HG02678 (cell line): Measurements from ENCODE around the gene CLEC4F.
"Not testable (repeated sequence)": the region's sequence is repeated elsewhere in the genome, so short reads cannot be mapped to it uniquely, and the experiment has no call there.

Experiments used
- ATAC-seq: cut with Tn5 transposase; IDR thresholded peaks from one replicate; pipeline ENCODE4 v1.9.1; 2021; ENCODE audit warnings: mild to moderate bottlenecking, moderate library complexity; ENCODE audit not compliant: unreplicated experiment

Gene CLEC4F

DNA sequence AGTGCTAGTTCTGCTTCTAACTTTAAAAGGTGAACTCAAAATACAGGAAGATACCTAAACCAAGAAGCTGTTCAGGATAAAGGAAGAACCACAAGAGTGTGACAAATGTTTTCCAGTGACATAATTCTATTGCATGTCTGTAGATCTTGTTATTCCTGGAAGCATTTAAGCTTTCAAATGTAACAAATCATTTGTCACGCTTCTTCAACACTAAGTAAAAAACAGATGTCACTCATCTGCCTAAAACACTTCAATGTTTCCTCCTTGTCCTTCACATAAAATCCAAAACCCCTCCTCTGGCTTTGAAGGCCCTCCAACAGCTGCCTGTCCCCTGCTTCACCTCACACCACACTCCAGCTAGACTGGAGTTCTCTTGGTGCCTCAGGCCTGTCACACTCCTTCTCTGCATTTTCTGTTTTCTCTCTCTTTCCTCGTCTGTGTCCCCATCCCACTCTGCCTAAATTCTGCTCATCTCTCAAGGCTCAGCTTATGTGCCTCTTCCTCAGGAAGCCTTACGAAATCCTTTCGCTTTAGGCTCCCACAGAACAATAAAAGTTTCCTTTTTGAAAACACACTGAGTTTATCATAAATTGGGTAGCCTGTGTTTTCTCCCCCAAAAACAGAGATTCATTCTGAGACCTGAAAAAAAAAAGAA lies 6.4 kb upstream of the CLEC4F start:
- no peak for ATAC-seq

GRCh38 chr2:70823249-70823648 lies 2.9 kb upstream of the CLEC4F start:
- ATAC-seq, result no peak

DNA sequence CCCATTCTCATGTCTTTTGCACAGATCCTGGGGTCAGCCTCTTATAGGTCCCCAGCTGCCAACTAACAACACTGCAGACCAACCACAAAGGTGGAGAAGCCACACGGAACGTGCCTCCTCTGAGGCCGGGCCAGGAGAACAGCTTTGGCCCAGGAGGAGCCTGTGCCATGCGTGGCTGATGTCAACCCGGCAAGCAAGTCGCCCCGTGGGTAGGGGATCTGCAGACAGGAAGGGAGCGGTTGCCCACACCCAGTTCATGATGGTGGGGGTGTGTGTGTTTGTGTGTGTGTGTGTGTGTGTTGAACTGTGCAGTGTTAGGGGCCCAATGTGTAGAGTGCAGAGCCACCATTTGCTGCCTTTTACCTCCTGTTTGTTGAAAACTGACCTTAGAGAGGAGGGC lies 2.4 kb upstream of the CLEC4F start:
- ATAC-seq, result no peak

- no peak for ATAC-seq
Observed at GRCh38 chr2:70817284-70817954, 3.0 kb downstream of the CLEC4F start.

DNA sequence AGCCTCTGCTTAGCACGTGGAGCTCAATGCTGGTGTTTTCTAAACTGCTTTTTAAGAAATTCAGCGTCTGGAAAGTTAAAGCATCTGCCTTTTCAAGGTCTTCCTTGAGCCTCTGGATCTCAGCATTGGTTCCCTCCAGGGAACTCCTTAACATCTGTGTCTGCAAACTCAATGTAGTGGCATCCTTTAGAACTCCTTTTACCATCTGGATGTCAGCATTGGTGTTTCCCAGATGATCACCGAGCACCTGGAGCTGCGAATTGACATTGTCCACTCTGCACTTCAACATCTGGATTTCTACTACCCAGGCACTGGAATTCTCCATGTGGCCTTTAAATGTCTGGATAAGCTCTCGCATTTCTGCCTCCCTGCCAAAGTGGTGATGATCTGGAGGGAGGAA lies 3.7 kb downstream of the CLEC4F start:
- ATAC-seq, result no peak

DNA sequence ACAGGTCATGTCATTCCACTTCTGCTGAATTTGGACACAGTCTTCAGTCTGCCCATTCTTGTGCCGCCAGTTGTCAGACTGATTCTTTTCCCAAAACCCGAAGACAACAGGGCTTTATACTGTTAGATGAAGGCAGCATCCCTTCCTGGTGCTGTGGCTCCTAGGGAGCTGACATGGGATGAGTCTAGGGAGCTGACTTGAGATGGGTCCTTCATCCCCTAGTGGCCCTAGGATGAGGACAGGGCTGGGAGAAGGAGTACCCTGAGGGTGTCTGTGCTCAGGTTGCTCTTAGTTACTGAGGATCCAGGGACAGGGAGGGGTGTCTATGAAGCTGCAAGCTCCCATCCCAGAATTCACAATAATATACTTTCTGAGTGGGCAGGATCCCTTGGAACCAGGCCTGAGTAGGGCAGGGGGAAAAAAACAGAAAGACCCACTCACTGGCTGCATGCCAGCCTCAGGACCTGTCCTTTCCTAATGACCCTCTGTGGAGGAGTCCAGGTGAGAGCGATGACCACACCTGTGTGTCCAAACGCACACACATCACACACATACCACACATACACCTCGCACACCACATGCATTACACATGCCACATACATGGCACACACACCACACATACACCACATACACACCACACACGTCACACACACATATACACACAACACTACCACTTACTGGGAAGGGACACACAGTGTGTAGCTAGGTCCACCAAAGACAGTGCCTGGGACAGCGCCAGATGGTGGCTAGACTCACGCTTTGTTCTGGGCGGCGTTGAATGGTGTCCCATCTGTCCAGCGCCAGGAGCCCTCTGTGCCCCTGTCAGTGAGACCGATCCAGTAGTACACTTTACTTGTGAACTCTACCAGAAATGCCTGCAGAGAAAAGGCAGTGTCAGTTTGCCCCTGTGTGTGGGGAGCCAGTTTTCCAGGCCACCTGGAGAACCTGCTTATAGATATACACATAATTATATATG lies 11.1 kb downstream of the CLEC4F start:
- ATAC-seq, result no peak

GRCh38 chr2:70807828-70808118 lies 12.6 kb downstream of the CLEC4F start:
- no peak for ATAC-seq

DNA sequence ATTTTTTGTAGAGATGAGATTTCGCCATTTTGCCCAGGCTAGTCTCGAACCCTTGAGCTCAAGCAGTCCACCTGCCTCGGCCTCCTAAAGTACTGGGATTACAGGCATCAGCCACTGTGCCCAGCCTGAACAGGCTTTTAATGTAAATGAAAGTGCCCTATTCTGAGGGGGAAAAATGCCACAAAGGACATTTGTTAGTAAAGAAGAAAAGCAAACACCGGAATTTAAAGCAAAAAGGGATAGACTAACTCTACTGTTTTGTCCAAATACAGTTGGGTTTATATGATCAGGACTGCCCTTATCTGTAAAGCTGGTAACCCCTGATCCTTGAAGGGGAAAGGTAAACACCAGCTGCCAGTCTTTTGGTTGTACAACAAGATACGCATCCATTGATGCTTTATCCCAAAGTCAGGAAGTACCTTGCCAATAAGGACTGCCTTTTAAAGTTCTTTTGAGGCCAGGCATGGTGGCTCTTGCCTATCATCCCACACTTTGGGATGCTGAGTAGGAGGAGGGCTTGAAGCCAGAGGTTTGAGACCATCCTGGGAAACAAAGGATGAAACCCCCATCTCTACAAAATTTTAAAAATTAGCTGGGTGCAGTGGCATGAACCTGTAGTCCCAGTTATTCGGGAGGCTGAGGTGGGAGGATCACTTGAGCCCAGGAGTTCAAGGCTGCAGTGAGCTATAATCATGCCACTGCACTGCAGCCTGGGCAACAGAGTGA lies 13.1 kb downstream of the CLEC4F start:
- no peak for ATAC-seq

DNA sequence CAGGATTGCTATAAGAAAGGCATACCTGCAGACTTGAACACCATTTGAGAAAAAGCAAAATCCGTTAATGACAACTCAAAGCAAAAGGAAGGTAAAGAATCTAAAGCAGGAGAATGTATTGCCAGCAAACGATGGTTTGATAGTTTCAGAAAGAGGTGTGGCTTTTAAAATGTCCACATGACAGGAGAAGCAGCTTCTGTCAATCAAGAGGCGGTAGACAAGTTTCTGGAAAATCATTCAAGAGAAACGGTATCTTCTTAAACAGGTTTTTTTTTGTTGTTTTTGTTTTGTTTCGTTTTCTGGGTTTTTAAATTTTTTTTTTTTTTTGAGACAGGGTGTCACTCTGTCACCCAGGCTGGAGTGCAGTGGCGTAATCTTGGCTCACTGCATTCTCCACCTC lies 13.8 kb downstream of the CLEC4F start:
- no peak for ATAC-seq

GRCh38 chr2:70806013-70806412 lies 14.4 kb downstream of the CLEC4F start:
- no peak for ATAC-seq

DNA sequence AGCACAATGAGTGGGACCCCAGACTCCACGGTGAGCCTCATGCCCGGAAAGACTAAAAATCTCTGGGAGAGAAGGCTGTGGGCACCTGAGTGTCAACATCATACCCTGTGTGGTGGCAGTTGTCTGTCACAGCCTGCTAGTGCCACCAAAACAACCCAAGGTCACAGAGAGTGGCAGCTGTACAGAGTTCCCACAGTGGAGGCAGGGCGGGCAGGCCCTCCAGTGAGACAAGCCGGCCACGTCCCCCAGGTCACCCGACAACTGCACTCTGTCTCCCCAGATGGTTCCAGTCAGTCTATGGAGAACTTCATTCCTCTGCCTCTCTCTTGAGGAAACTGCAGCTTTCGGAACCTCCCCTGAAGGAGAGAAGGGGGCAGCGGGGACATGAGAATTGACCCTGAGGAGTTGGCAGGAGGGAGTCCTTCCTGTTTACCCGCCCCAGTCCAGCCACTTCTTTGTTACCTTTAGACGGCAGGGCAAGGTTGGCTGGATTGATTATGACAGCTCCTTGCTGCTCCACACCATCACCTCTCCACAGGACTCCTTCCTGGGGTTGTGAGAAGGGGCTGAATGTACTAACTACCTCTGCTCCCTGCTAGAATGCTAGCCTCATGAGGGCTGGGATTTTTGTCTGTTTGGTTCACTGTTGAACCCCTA lies 18.7 kb downstream of the CLEC4F start:
- no peak for ATAC-seq

- no peak for ATAC-seq
Observed at GRCh38 chr2:70799706-70800105, 20.7 kb downstream of the CLEC4F start.

DNA sequence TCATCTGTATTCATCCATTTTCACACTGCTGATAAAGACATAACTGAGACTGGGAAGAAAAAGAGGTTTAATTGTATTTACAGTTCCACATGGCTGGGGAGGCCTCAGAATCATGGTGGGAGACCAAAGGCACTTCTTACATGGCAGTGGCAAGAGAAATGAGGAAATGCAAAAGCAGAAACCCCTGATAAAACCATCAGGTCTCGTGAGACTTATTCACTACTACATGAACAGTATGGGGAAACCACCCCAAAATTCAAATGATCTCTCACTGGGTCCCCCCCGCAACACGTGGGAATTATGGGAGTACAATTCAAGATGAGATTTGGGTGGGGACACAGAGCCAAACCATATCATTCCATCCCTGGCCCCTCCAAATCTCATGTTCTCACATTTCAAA lies 22.4 kb downstream of the CLEC4F start:
- ATAC-seq, result not testable (repeated sequence)

- ATAC-seq, result no peak
Observed at GRCh38 chr2:70797506-70797905, 22.9 kb downstream of the CLEC4F start.

GRCh38 chr2:70796262-70796661 lies 24.1 kb downstream of the CLEC4F start:
- ATAC-seq, result no peak

DNA sequence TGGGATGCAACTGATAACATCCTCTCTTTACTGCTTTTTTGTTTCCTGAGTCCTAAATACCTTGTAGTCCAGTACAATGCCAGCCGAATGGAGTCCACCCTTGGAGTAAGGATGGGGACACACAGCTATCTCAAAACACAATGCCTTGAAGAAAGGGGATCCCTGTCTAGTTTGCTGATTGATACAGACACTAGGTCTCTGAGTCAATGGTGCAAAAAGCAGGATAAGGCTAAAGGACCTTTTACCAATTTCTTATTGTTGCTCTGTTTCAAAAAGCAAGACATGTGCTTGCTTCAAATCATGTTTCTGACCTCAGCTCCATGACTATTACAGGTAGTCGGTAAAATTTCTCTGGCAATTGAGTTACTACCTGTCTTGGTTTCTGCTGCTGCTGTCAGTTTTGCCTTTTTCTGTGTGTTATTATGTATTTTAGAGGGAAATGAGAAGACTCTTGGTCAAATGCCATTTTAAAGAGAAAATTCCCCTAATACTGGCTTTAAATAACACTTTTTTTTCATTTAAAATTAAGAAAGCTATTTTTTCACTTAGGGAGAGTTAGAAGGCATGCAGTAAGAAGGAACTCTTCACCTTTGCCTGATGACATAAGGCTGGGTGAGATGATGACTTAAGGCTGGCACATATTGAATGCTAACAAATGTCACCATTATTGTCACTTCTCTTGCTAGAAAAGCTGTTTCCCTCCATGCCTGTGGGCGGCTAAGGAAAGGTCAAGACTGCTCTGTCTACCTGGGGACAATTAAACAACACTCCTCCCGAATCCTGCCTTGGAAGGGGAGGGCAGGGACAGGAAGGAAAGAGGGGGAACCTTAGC lies 25.0 kb downstream of the CLEC4F start:
- no peak for ATAC-seq

- no peak for ATAC-seq
Observed at GRCh38 chr2:70793450-70793849, 26.9 kb downstream of the CLEC4F start.

DNA sequence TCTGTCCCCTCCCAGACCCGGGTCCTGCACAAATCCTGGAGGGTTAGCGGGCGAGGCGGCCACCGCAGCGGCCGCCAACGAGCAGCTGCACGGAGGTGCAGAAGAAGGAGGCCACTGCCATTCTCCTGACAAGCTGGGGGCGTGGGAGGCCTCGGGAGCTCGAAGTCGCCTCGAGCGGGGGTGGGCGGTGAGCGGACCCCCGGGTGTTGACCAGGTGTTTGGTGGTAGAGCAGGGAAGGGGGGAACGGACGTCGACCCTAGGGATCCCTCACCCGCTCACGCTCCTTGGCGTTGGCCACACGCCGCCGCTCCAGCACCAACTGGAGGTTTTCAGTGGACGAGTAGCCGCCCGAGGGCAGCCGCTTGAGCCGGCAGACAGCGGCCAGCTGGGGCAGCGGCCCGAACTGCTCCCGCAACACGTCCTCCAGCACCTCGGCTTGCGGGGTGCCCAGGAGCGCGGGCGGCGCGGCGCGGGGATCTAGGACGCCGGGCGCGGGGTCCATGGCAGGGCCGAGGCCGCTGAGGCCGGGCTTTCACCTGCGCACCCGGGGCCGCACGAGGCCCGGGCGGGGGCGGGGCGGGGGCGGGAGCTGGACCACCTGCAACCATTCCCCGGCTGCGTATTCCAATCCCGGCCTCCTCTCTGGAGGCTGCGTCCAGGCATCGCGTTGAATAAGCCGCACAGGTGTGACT lies 30.1 kb downstream of the CLEC4F start, which contains the start of gene FIGLA:
Gene FIGLA (minus strand): TSS at position 508 of the 693 bp plus-strand sequence. CDS start 5 bp downstream, at position 503.
- no peak for ATAC-seq
